ENCODE results near the gene ITIH5. TPM values are rescaled to one million over a fixed set of nuclear protein-coding genes. Genes with fewer than 3 reads are reported as not detected.

Gene ITIH5
- total RNA-seq, 2 donors from 2014 or later: 33.6 to 67.0 TPM

Other genes with a start within 250 kb of the ITIH5 start
- not detected for gene ITIH2, start 36.4 kb upstream of the ITIH5 start, total RNA-seq
- gene KIN, start 121.0 kb upstream of the ITIH5 start, total RNA-seq: 10 to 100 TPM in 1 of 2 donors, 1 to 10 TPM in 1; 8.7 to 11.1 TPM
- gene ATP5F1C, start 121.2 kb upstream of the ITIH5 start, total RNA-seq: 100 to 1,000 TPM; 202 to 212 TPM
- 10 to 100 TPM in 1 of 2 donors, 1 to 10 TPM in 1; 9.9 to 10.8 TPM for gene TAF3, start 151.5 kb upstream of the ITIH5 start, total RNA-seq

Data from posterior vena cava (tissue), 2 donors.